Neuronal stem cell (in vitro differentiated cells): ENCODE measurements around the gene NEUROD4.

Experiments used
- DNase-seq: peaks from one replicate; pipeline ENCODE4 v3.0.0-alpha.2; 2013; ENCODE audit warnings: low spot score
- H2AFZ ChIP-seq: one replicate; pipeline ENCODE4 v1.6.1; 2013; ENCODE audit warnings: mild to moderate bottlenecking, low read length, inconsistent platforms
- H2AK5ac ChIP-seq: 2 replicates; pipeline ENCODE4 v1.6.1; 2013; ENCODE audit warnings: low read depth, mild to moderate bottlenecking, inconsistent platforms, low read length, moderate library complexity, mixed read lengths
- H2BK120ac ChIP-seq: 2 replicates; pipeline ENCODE4 v1.6.1; 2013; ENCODE audit warnings: low read depth, mild to moderate bottlenecking, inconsistent platforms, low read length, moderate library complexity, mixed read lengths
- H2BK12ac ChIP-seq: one replicate; pipeline ENCODE4 v1.6.1; 2013; ENCODE audit warnings: low read length, inconsistent platforms
- H2BK15ac ChIP-seq: 2 replicates; pipeline ENCODE4 v1.6.1; 2013; ENCODE audit warnings: mild to moderate bottlenecking, low read length, inconsistent platforms, mixed read lengths
- H2BK5ac ChIP-seq: one replicate; pipeline ENCODE4 v1.6.1; 2013; ENCODE audit warnings: inconsistent platforms, mild to moderate bottlenecking, low read length, moderate library complexity
- H3K14ac ChIP-seq: one replicate; pipeline ENCODE4 v1.6.1; 2013; ENCODE audit warnings: low read length, inconsistent platforms
- H3K18ac ChIP-seq: 2 replicates; pipeline ENCODE4 v1.6.1; 2013; ENCODE audit warnings: low read length, inconsistent platforms
- H3K23ac ChIP-seq: 2 replicates; pipeline ENCODE4 v1.6.1; 2013; ENCODE audit warnings: low read depth, mild to moderate bottlenecking, mixed read lengths, low read length, inconsistent platforms; ENCODE audit not compliant: poor library complexity
- H3K27ac ChIP-seq: replicated peaks from 3 replicates; pipeline ENCODE4 v1.5.1; 2013; ENCODE audit warnings: low read length, inconsistent platforms
- H3K27me3 ChIP-seq, 3 experiments: 2 replicates each; pipeline ENCODE4 v1.6.1; 2013; ENCODE audit warnings: low read length in 3 of 3, mild to moderate bottlenecking in 2 of 3, inconsistent platforms in 1 of 3, low read depth in 1 of 3, mixed read lengths in 1 of 3, moderate library complexity in 1 of 3; ENCODE audit not compliant: control insufficient read depth in 3 of 3, insufficient read depth in 3 of 3
- H3K36me3 ChIP-seq, 2 donors: replicated peaks in 1 of 2; 2 replicates each; pipeline ENCODE4 v1.6.1; 2013; ENCODE audit warnings: low read length in 2 of 2; ENCODE audit not compliant: control insufficient read depth in 2 of 2, insufficient read depth in 2 of 2
- H3K4ac ChIP-seq: 2 replicates; pipeline ENCODE4 v1.6.1; 2013; ENCODE audit warnings: inconsistent platforms, mild to moderate bottlenecking, low read length, moderate library complexity
- H3K4me1 ChIP-seq, 2 donors: 1 replicate in 1 of 2; 2 replicates in 1 of 2; pipeline ENCODE4 v1.6.1; 2013; ENCODE audit warnings: low read length in 2 of 2, low read depth in 1 of 2; ENCODE audit not compliant: control insufficient read depth in 2 of 2, insufficient read depth in 1 of 2
- H3K4me2 ChIP-seq: one replicate; pipeline ENCODE4 v1.6.1; 2013; ENCODE audit warnings: mild to moderate bottlenecking, low read length, inconsistent platforms; ENCODE audit not compliant: insufficient read depth, poor library complexity, severe bottlenecking
- H3K4me3 ChIP-seq, 2 donors: 2 replicates each; pipeline ENCODE4 v1.5.1; 2013; ENCODE audit warnings: low read length in 2 of 2, mild to moderate bottlenecking in 2 of 2, inconsistent platforms in 1 of 2, moderate library complexity in 1 of 2
- H3K79me1 ChIP-seq: one replicate; pipeline ENCODE4 v1.6.1; 2013; ENCODE audit warnings: low read depth, mild to moderate bottlenecking, inconsistent platforms, low read length, moderate library complexity
- H3K9ac ChIP-seq: one replicate; pipeline ENCODE4 v1.6.1; 2013; ENCODE audit warnings: mild to moderate bottlenecking, low read depth, low read length, inconsistent platforms; ENCODE audit not compliant: poor library complexity
- H3K9me3 ChIP-seq, 2 donors: replicated peaks in 1 of 2; 2 replicates each; pipeline versions ENCODE3 to v1.6.1; 2013; ENCODE audit warnings: low read length in 2 of 2, mild to moderate bottlenecking in 2 of 2, inconsistent platforms in 1 of 2, low read depth in 1 of 2, mixed read lengths in 1 of 2, moderate library complexity in 1 of 2; ENCODE audit not compliant: control insufficient read depth in 2 of 2, insufficient read depth in 1 of 2
- H4K8ac ChIP-seq: one replicate; pipeline ENCODE4 v1.6.1; 2013; ENCODE audit warnings: low read depth, mild to moderate bottlenecking, inconsistent platforms, low read length, moderate library complexity
- H4K91ac ChIP-seq: one replicate; pipeline ENCODE4 v1.6.1; 2013; ENCODE audit warnings: low read length, low read depth, mild to moderate bottlenecking, inconsistent platforms; ENCODE audit not compliant: poor library complexity
- WGBS, 2 donors: extraction: QIAGEN DNeasy Blood & Tissue Kit; methylation state at CpG; one replicate each; pipeline ENCODE4 v1.1.7; 2013; ENCODE audit warnings: missing lambda C conversion rate in 2 of 2, mixed read lengths in 1 of 2; ENCODE audit not compliant: insufficient read length in 2 of 2, insufficient replicate concordance in 1 of 2; ENCODE audit errors: extremely low coverage in 2 of 2; 5-methylcytosine and 5-hydroxymethylcytosine counted together

Gene NEUROD4

GRCh38 chr12:55065535-55065934, 45.8 kb downstream of the NEUROD4 start:
- Histone ChIP-seq H2BK15ac (no peak overlapping the region), H2AK5ac (no peak overlapping the region), H3K27me3 (peaks cover 0 to 1% (median 0%) of the 10 kb centered on the region in 3 experiments), H3K4ac (no peak overlapping the region), H3K18ac (no peak overlapping the region), H4K91ac (no peak overlapping the region), H3K9me3 (no peaks in the 10 kb centered on the region), H3K14ac (no peak overlapping the region), H2AFZ (no peak overlapping the region), H3K9ac (no peak overlapping the region), H3K4me1 (peaks cover 0 to 5% of the 10 kb centered on the region in 2 donors), H3K23ac (no peak overlapping the region), H3K4me2 (no peak overlapping the region), H3K4me3 (no peak overlapping the region), H2BK120ac (no peak overlapping the region), H4K8ac (no peak overlapping the region), H3K27ac (no peak overlapping the region), H2BK12ac (no peak overlapping the region), H3K36me3 (no peaks in the 10 kb centered on the region), H2BK5ac (no peak overlapping the region), H3K79me1 (no peaks in the 10 kb centered on the region)
- DNase-seq, result no peak
- no CpG with 5 or more reads among the region's 4 CpGs for WGBS, 2 donors

DNA sequence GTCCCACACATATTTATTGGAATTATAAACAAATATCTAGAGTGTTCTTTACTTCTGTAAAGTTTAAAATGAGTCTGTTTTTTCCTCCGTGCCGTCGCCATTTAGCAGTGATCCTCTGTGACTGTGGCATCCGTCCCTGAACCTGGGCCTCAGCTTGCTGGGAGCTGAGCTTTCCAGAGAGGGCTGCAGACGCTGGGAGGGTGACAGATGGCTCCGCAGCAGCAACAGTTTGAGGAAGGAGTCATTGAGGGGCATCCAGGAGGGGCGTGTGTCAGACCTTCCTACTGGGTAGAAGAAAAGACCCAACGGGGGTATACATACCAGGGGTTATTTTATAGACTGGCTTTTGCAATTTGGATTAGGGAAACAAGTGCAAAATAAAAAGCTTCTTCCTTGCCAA, 47.9 kb downstream of the NEUROD4 start:
- WGBS, 2 donors, result no CpG with 5 or more reads among the region's 8 CpGs

GRCh38 chr12:55068416-55069010, 48.7 kb downstream of the NEUROD4 start:
- Histone ChIP-seq H3K18ac (no peak overlapping the region), H3K36me3 (no peaks in the 10 kb centered on the region), H3K23ac (no peak overlapping the region), H3K27ac (no peak overlapping the region), H2AFZ (no peak overlapping the region), H3K14ac (no peak overlapping the region), H2BK12ac (no peak overlapping the region), H3K4me2 (no peak overlapping the region), H2BK120ac (no peak overlapping the region), H3K4ac (no peak overlapping the region), H3K4me1 (peaks cover 0 to 2% of the 10 kb centered on the region in 2 donors), H3K4me3 (no peak overlapping the region), H2BK15ac (no peak overlapping the region), H2BK5ac (no peak overlapping the region), H3K79me1 (no peaks in the 10 kb centered on the region), H4K91ac (no peak overlapping the region), H3K9ac (no peak overlapping the region), H4K8ac (no peak overlapping the region), H3K27me3 (no peaks in the 10 kb centered on the region), H3K9me3 (no peaks in the 10 kb centered on the region), H2AK5ac (no peak overlapping the region)
- WGBS, 2 donors, result no CpG with 5 or more reads among the region's 8 CpGs
- peak; percentile 73 for DNase-seq

More for the DNA sequence above, 47.9 kb downstream of the NEUROD4 start:
- Histone ChIP-seq H2BK5ac (no peak overlapping the region), H2AK5ac (no peak overlapping the region), H4K91ac (no peak overlapping the region), H3K4me1 (peaks cover 0 to 2% of the 10 kb centered on the region in 2 donors), H3K4ac (no peak overlapping the region), H2BK12ac (no peak overlapping the region), H3K79me1 (no peaks in the 10 kb centered on the region), H3K4me3 (no peak overlapping the region), H2BK120ac (no peak overlapping the region), H3K27ac (no peak overlapping the region), H2BK15ac (no peak overlapping the region), H3K14ac (no peak overlapping the region), H3K9me3 (no peaks in the 10 kb centered on the region), H2AFZ (no peak overlapping the region), H3K23ac (no peak overlapping the region), H3K9ac (no peak overlapping the region), H3K27me3 (no peaks in the 10 kb centered on the region), H3K18ac (no peak overlapping the region), H4K8ac (no peak overlapping the region), H3K4me2 (no peak overlapping the region), H3K36me3 (no peaks in the 10 kb centered on the region)
- no peak for DNase-seq

- Histone ChIP-seq H3K36me3 (no peaks in the 10 kb centered on the region), H2BK5ac (no peak overlapping the region), H3K4me3 (no peak overlapping the region), H3K4me2 (no peak overlapping the region), H3K4ac (no peak overlapping the region), H3K9ac (no peak overlapping the region), H3K4me1 (peaks cover 0 to 2% of the 10 kb centered on the region in 2 donors), H4K8ac (no peak overlapping the region), H4K91ac (no peak overlapping the region), H3K23ac (no peak overlapping the region), H3K27me3 (no peaks in the 10 kb centered on the region), H3K27ac (no peak overlapping the region), H3K18ac (no peak overlapping the region), H3K79me1 (no peaks in the 10 kb centered on the region), H2BK12ac (no peak overlapping the region), H2BK15ac (no peak overlapping the region), H3K14ac (no peak overlapping the region), H2BK120ac (no peak overlapping the region), H3K9me3 (no peaks in the 10 kb centered on the region), H2AK5ac (no peak overlapping the region), H2AFZ (no peak overlapping the region)
- WGBS, 2 donors, result no CpG with 5 or more reads among the region's 3 CpGs
- DNase-seq, result no peak
Measured at GRCh38 chr12:55072083-55072482, 52.3 kb downstream of the NEUROD4 start.
